Astrocyte (in vitro differentiated cells and primary cell): Measurements from ENCODE around the gene RPS14.

Experiments used
- EZH2 ChIP-seq: IDR thresholded peaks from 2 replicates; pipeline ENCODE4 v1.6.1; 2012; ENCODE audit warnings: mild to moderate bottlenecking, low read length, inconsistent platforms; ENCODE audit not compliant: insufficient read depth
- TF ChIP-seq, protein P1 (sequence below): IDR thresholded peaks from 2 replicates; pipeline ENCODE4 v1.5.1; 2011; ENCODE audit warnings: low read depth, mild to moderate bottlenecking, inconsistent platforms, low read length, moderate library complexity; ENCODE audit not compliant: insufficient read depth

DNA sequence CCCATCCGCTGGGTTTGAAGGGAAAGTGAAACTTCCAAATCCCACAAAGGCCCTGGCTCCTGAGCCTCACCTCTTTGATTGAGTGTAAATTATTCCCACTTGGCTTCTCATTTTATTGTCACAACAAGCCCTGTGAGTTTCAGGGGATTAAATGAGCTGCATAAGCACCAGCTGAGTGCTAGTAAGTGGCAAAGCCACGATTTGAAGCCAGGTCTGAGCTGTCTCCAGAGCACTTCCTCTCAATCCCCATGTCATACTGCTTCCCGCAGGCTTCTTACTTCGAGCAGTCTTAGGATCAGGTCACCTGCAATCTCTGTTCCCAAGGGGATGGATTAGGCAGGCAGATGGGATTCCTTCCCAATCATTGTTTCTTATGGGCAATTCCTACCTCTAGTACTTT lies 18.0 kb downstream of the RPS14 start:
- TF ChIP-seq EZH2, result no peak
- TF ChIP-seq, protein P1, sequence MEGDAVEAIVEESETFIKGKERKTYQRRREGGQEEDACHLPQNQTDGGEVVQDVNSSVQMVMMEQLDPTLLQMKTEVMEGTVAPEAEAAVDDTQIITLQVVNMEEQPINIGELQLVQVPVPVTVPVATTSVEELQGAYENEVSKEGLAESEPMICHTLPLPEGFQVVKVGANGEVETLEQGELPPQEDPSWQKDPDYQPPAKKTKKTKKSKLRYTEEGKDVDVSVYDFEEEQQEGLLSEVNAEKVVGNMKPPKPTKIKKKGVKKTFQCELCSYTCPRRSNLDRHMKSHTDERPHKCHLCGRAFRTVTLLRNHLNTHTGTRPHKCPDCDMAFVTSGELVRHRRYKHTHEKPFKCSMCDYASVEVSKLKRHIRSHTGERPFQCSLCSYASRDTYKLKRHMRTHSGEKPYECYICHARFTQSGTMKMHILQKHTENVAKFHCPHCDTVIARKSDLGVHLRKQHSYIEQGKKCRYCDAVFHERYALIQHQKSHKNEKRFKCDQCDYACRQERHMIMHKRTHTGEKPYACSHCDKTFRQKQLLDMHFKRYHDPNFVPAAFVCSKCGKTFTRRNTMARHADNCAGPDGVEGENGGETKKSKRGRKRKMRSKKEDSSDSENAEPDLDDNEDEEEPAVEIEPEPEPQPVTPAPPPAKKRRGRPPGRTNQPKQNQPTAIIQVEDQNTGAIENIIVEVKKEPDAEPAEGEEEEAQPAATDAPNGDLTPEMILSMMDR, result no peak
